Measurements from ENCODE around the gene ZBTB16.

- TF ChIP-seq CTCF (IDR thresholded peaks at IDR 0.05), result no peak
- no peak for TF ChIP-seq EP300 (IDR thresholded peaks at IDR 0.05)
These were observed 197.4 kb downstream of the ZBTB16 start for GRCh38 chr11:114256967-114257286.

Measured in ovary (tissue), 3 donors.